CD14-positive monocyte (primary cell): ENCODE results near the gene OR10K1. TPM values are rescaled to one million over a fixed set of nuclear protein-coding genes. Genes with fewer than 3 reads are reported as not detected.

Source experiments
- DNase-seq, 3 donors: peaks; one replicate each; pipeline ENCODE4 v3.0.0-alpha.2; 2011 to 2022
- H2AFZ ChIP-seq: 2 replicates; pipeline ENCODE4 v1.6.0; 2012; ENCODE audit warnings: mild to moderate bottlenecking, low read depth, low read length, inconsistent platforms; ENCODE audit not compliant: insufficient read depth, poor library complexity, severe bottlenecking
- H3K27ac ChIP-seq, 2 donors: 1 replicate in 1 of 2; 2 replicates in 1 of 2; pipeline ENCODE4 v1.5.1; 2012 to 2013; ENCODE audit warnings: low read length in 2 of 2, control low read depth in 1 of 2, inconsistent platforms in 1 of 2, low read depth in 1 of 2, mild to moderate bottlenecking in 1 of 2
- H3K27me3 ChIP-seq, 2 donors: one replicate each; pipeline versions ENCODE4 v1.6.0 to v1.6.1; 2011 to 2013; ENCODE audit warnings: low read length in 2 of 2; ENCODE audit not compliant: control insufficient read depth in 2 of 2, insufficient read depth in 2 of 2
- H3K36me3 ChIP-seq, 2 donors: replicated peaks in 1 of 2; 1 replicate in 1 of 2; 2 replicates in 1 of 2; pipeline versions ENCODE4 v1.5.1 to v1.6.1; 2012 to 2013; ENCODE audit warnings: low read length in 2 of 2, control low read depth in 1 of 2, inconsistent platforms in 1 of 2, mild to moderate bottlenecking in 1 of 2; ENCODE audit not compliant: insufficient read depth in 2 of 2, control insufficient read depth in 1 of 2
- H3K4me1 ChIP-seq, 2 donors: 1 replicate in 1 of 2; 2 replicates in 1 of 2; pipeline versions ENCODE4 v1.5.1 to v1.6.1; 2012 to 2013; ENCODE audit warnings: low read length in 2 of 2, control low read depth in 1 of 2, inconsistent platforms in 1 of 2, mild to moderate bottlenecking in 1 of 2, moderate library complexity in 1 of 2; ENCODE audit not compliant: insufficient read depth in 2 of 2, control insufficient read depth in 1 of 2
- H3K4me2 ChIP-seq: replicated peaks from 2 replicates; pipeline ENCODE3; 2012; ENCODE audit warnings: low read length, moderate library complexity, mild to moderate bottlenecking; ENCODE audit not compliant: poor library complexity, severe bottlenecking; ENCODE audit errors: extremely low read depth
- H3K4me3 ChIP-seq, 3 experiments: fragments of 200-600 bp in 1 of 3; sonication (generic) in 1 of 3; replicated peaks in 1 of 3; 1 replicate in 2 of 3; 2 replicates in 1 of 3; pipeline ENCODE4 v1.5.1; 2011 to 2013; ENCODE audit warnings: low read length in 3 of 3, mild to moderate bottlenecking in 3 of 3, control low read depth in 2 of 3, low read depth in 2 of 3, inconsistent platforms in 1 of 3, moderate library complexity in 1 of 3
- H3K79me2 ChIP-seq: 2 replicates; pipeline ENCODE4 v1.6.0; 2012; ENCODE audit warnings: mild to moderate bottlenecking, control low read depth, inconsistent platforms, low read length, moderate library complexity; ENCODE audit not compliant: insufficient read depth
- H3K9ac ChIP-seq: 2 replicates; pipeline ENCODE4 v1.6.0; 2017; ENCODE audit warnings: low read length, mild to moderate bottlenecking; ENCODE audit not compliant: insufficient read depth, poor library complexity, severe bottlenecking
- H3K9me3 ChIP-seq, 2 donors: replicated peaks in 1 of 2; 1 replicate in 1 of 2; 2 replicates in 1 of 2; pipeline versions ENCODE4 v1.5.1 to v1.6.1; 2012 to 2013; ENCODE audit warnings: low read length in 2 of 2, control low read depth in 1 of 2; ENCODE audit not compliant: control insufficient read depth in 1 of 2, insufficient read depth in 1 of 2
- H4K20me1 ChIP-seq: 2 replicates; pipeline ENCODE4 v1.6.0; 2012; ENCODE audit warnings: mild to moderate bottlenecking, low read length, control low read depth, moderate library complexity; ENCODE audit not compliant: insufficient read depth
- H3K27ac Mint-ChIP-seq, 7 donors: one replicate each; pipeline ENCODE4 v1.8.0; 2020; ENCODE audit warnings: mild to moderate bottlenecking in 7 of 7, mixed read lengths in 7 of 7, moderate library complexity in 6 of 7, inconsistent platforms in 2 of 7
- H3K27me3 Mint-ChIP-seq, 3 donors: one replicate each; pipeline ENCODE4 v1.8.0; 2021 to 2022; ENCODE audit warnings: low read depth in 3 of 3, mild to moderate bottlenecking in 3 of 3, mixed read lengths in 3 of 3, moderate library complexity in 3 of 3, inconsistent platforms in 1 of 3
- H3K36me3 Mint-ChIP-seq, 2 donors: one replicate each; pipeline ENCODE4 v1.8.0; 2020; ENCODE audit warnings: mixed read lengths in 2 of 2, inconsistent platforms in 1 of 2, mild to moderate bottlenecking in 1 of 2
- H3K4me1 Mint-ChIP-seq: one replicate; pipeline ENCODE4 v1.8.0; 2020; ENCODE audit warnings: mild to moderate bottlenecking, mixed read lengths
- H3K4me3 Mint-ChIP-seq, 2 donors: one replicate each; pipeline ENCODE4 v1.8.0; 2020; ENCODE audit warnings: mild to moderate bottlenecking in 2 of 2, mixed read lengths in 2 of 2, moderate library complexity in 1 of 2
- H3K9me3 Mint-ChIP-seq, 7 donors: one replicate each; pipeline ENCODE4 v1.8.0; 2020 to 2022; ENCODE audit warnings: mixed read lengths in 7 of 7, mild to moderate bottlenecking in 6 of 7, moderate library complexity in 6 of 7, inconsistent platforms in 2 of 7
- WGBS: methylation state at CpG from one replicate; pipeline ENCODE4 v1.1.5; 2013; ENCODE audit warnings: missing lambda C conversion rate; ENCODE audit not compliant: insufficient coverage; 5-methylcytosine and 5-hydroxymethylcytosine counted together
- intact Hi-C, 2 donors: fragments of 100-400 bp; cut with micrococcal nuclease; formaldehyde crosslinking; loops; one replicate each; pipeline versions ENCODE4 v1.15.0 to v1.15.1; 2023
- polyA plus RNA-seq, 3 donors: library from polyadenylated mRNA; depleted of rRNA in 1 of 3; unstranded in 2 of 3; stranded (reverse) in 1 of 3; fragments of 300-500 nt in 2 of 3; fragments of >200 nt in 1 of 3; fragmentation: Illumina TruSeq in 2 of 3; gene quantifications; 1 replicate in 2 of 3; 2 replicates in 1 of 3; pipeline ENCODE4 v1.2.3, GENCODE V29; 2012 to 2021
- TF ChIP-seq, protein P1 (sequence below): fragments of 200-600 bp; IDR thresholded peaks from one replicate; pipeline ENCODE4 v1.8.0; 2022; ENCODE audit warnings: antibody characterized with exemption, mild to moderate bottlenecking

The OR10K1 gene
- polyA plus RNA-seq, 3 donors, result not detected

DNA sequence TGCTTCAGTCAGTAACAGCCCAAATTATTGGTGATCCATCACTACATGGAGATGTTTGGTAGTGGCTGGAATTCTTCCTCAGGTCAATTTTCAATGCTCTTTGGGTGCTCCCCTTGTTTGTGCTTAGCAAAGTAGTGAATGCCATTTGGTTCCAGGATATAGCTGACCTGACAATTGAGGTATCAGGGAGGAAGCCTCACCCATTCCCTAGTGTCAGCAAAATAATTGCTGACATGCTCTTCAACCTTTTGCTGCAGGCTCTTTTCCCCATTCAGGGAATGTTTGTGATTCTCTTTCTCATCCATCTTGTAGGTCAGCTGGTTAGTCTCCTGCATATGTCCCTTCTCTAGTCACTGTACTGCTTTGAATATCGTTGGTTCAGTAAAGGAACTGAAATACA, 7.1 kb upstream of the OR10K1 start:
- peaks cover 5 to 12% of the 10 kb centered on the region in 2 donors for H3K27me3 ChIP-seq
- no peaks in the 10 kb centered on the region for H3K79me2 ChIP-seq
- H3K27ac ChIP-seq, result no peak overlapping the region
- H3K27me3 Mint-ChIP-seq, result peaks cover 2 to 22% (median 3%) of the 10 kb centered on the region in 3 donors
- no peak overlapping the region for H3K9ac ChIP-seq
- H3K4me3 ChIP-seq, result no peak overlapping the region
- DNase-seq, result no peak
- H3K36me3 ChIP-seq, result no peaks in the 10 kb centered on the region
- H3K4me1 Mint-ChIP-seq, result peaks cover 10% of the 10 kb centered on the region
- H3K4me1 ChIP-seq, result peaks cover 0 to 4% of the 10 kb centered on the region in 2 donors
- peaks cover 0 to 5% of the 10 kb centered on the region in 2 donors for H3K36me3 Mint-ChIP-seq
- H2AFZ ChIP-seq, result no peak overlapping the region
- H3K4me2 ChIP-seq, result no peak overlapping the region
- peaks cover 0 to 13% of the 10 kb centered on the region in 2 donors for H3K9me3 ChIP-seq
- peaks cover 10 to 23% (median 17%) of the 10 kb centered on the region in 7 donors for H3K9me3 Mint-ChIP-seq
- no peaks in the 10 kb centered on the region for H4K20me1 ChIP-seq
- WGBS, result 100% methylated on average over 1 of the region's 1 CpG
- H3K4me3 Mint-ChIP-seq, result no peak overlapping the region
- TF ChIP-seq, protein P1, sequence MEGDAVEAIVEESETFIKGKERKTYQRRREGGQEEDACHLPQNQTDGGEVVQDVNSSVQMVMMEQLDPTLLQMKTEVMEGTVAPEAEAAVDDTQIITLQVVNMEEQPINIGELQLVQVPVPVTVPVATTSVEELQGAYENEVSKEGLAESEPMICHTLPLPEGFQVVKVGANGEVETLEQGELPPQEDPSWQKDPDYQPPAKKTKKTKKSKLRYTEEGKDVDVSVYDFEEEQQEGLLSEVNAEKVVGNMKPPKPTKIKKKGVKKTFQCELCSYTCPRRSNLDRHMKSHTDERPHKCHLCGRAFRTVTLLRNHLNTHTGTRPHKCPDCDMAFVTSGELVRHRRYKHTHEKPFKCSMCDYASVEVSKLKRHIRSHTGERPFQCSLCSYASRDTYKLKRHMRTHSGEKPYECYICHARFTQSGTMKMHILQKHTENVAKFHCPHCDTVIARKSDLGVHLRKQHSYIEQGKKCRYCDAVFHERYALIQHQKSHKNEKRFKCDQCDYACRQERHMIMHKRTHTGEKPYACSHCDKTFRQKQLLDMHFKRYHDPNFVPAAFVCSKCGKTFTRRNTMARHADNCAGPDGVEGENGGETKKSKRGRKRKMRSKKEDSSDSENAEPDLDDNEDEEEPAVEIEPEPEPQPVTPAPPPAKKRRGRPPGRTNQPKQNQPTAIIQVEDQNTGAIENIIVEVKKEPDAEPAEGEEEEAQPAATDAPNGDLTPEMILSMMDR, result no peak
- no peak overlapping the region for H3K27ac Mint-ChIP-seq
- intact Hi-C loops, result no loop called here

DNA sequence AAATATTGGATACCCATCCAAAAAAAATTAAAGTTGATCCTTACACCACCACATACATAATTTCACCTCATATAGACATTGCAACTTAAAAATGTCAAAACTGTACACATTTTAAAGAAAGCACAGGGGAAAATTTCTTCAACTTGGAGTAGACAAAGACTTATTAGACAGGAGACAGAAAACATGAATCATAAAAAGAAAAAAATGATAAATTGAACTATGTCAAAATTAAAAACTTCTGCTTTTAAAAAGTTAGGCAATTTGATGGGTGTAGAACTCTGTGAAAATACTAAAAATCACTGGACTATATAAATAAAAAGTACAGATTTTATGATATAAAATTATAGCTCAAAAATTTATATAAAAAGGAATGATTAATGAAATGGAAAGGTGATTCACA, 4.4 kb upstream of the OR10K1 start:
- Histone ChIP-seq H3K9me3 (peaks cover 0 to 2% of the 10 kb centered on the region in 2 donors), H3K27me3 (peaks cover 12 to 14% of the 10 kb centered on the region in 2 donors), H2AFZ (no peak overlapping the region), H3K4me1 (no peaks in the 10 kb centered on the region), H3K27ac (no peak overlapping the region), H3K79me2 (no peaks in the 10 kb centered on the region), H3K4me3 (no peak overlapping the region), H3K9ac (no peak overlapping the region), H3K36me3 (no peaks in the 10 kb centered on the region), H4K20me1 (no peaks in the 10 kb centered on the region), H3K4me2 (no peak overlapping the region)
- peaks cover 0 to 5% of the 10 kb centered on the region in 2 donors for H3K36me3 Mint-ChIP-seq
- intact Hi-C loops, result no loop called here
- H3K27ac Mint-ChIP-seq, result peak overlapping the region in 1 of 7 donors; percentile 54
- peaks cover under 1 to 17% (median 5%) of the 10 kb centered on the region in 3 donors for H3K27me3 Mint-ChIP-seq
- TF ChIP-seq, protein P1, result no peak
- H3K9me3 Mint-ChIP-seq, result peaks cover 4 to 12% (median 9%) of the 10 kb centered on the region in 7 donors
- peak overlapping the region in 1 of 2 donors; percentile 15 for H3K4me3 Mint-ChIP-seq
- DNase-seq, result peak in 1 of 3 donors; percentile 21
- peaks cover 6% of the 10 kb centered on the region for H3K4me1 Mint-ChIP-seq
